Suprapubic skin (tissue), 4 donors: ENCODE measurements around the gene ISL2. TPM values are rescaled to one million over a fixed set of nuclear protein-coding genes. Genes with fewer than 3 reads are reported as not detected.
A peak's percentile ranks its signal among the peaks of the same experiment; 100 is the strongest.

Experiments
- DNase-seq, 2 donors: peaks; one replicate each; pipeline ENCODE4 v3.0.0-alpha.2; 2019; ENCODE audit warnings: low spot score in 2 of 2
- H3K27ac ChIP-seq: fragments of 200-600 bp; sonication (generic); one replicate; pipeline ENCODE4 v1.5.1; 2019
- H3K27me3 ChIP-seq: fragments of 200-600 bp; sonication (generic); one replicate; pipeline ENCODE4 v1.5.1; 2019
- H3K36me3 ChIP-seq: fragments of 200-600 bp; sonication (generic); one replicate; pipeline ENCODE4 v1.5.1; 2019
- H3K4me1 ChIP-seq: fragments of 200-600 bp; sonication (generic); one replicate; pipeline ENCODE4 v1.5.1; 2019
- H3K4me3 ChIP-seq: fragments of 200-600 bp; sonication (generic); one replicate; pipeline ENCODE4 v1.5.1; 2019; ENCODE audit warnings: mild to moderate bottlenecking
- H3K9me3 ChIP-seq: fragments of 200-600 bp; sonication (generic); one replicate; pipeline ENCODE4 v1.5.1; 2019
- CTCF ChIP-seq, 2 donors: fragments of 200-600 bp in 1 of 2; fragments of 450-650 bp in 1 of 2; sonication (generic) in 1 of 2; IDR thresholded peaks; one replicate each; pipeline ENCODE4 v1.5.1; 2016 to 2019; ENCODE audit warnings: antibody characterized with exemption in 2 of 2, mild to moderate bottlenecking in 1 of 2, moderate library complexity in 1 of 2
- EP300 ChIP-seq: sonication (generic); formaldehyde crosslinking; IDR thresholded peaks from one replicate; pipeline ENCODE4 v1.6.1; 2017; ENCODE audit warnings: antibody characterized with exemption
- POLR2A ChIP-seq, 2 donors: fragments of 450-650 bp; IDR thresholded peaks; one replicate each; pipeline ENCODE4 v1.6.1; 2017; ENCODE audit warnings: antibody characterized with exemption in 2 of 2, mild to moderate bottlenecking in 2 of 2, moderate library complexity in 2 of 2
- POLR2AphosphoS5 ChIP-seq, 3 donors: sonication (generic); formaldehyde crosslinking; IDR thresholded peaks; one replicate each; pipeline ENCODE4 v1.6.1; 2017; ENCODE audit warnings: antibody characterized with exemption in 3 of 3
- WGBS: methylation state at CpG from one replicate; pipeline ENCODE4 v1.1.5; 2018; 5-methylcytosine and 5-hydroxymethylcytosine counted together
- total RNA-seq, 4 donors: library from RNA; depleted of rRNA; stranded (reverse); fragments of >200 nt; gene quantifications; one replicate each; pipeline ENCODE4 v1.1.0, GENCODE V29; 2016

The ISL2 gene
- total RNA-seq, 4 donors from 2014 or later = 0.76 TPM; not detected in 3

DNA sequence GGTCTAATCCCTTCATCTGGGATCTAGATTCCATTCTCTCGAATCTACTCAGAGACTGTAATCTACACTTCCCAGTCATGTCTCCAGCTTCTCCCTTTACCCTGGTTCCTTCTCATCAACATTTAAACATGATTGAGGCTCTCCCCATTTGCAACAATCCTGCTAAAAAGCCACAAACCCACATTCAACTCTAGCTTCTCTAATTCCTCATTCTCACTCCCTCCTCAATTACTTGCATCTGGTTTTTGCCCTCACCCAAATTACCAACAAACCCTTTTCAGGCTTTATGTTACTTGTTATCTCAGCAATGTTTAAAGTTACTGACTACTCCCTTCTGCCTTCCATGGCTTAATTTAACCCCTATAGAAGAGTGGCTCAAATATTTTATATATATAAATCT lies 36.8 kb upstream of the ISL2 start:
- no peak overlapping the region for H3K27ac ChIP-seq
- WGBS = 70% methylated on average over 1 of the region's 1 CpG
- no peaks in the 10 kb centered on the region for H3K36me3 ChIP-seq
- peaks cover 4% of the 10 kb centered on the region for H3K4me1 ChIP-seq
- TF ChIP-seq EP300 = no peak
- no peak for TF ChIP-seq POLR2AphosphoS5 (IDR thresholded peaks at IDR 0.05)
- TF ChIP-seq CTCF (IDR thresholded peaks at IDR 0.05) = no peak
- TF ChIP-seq POLR2A (IDR thresholded peaks at IDR 0.05) = no peak
- no peaks in the 10 kb centered on the region for H3K27me3 ChIP-seq
- no peak for DNase-seq
- H3K9me3 ChIP-seq = no peaks in the 10 kb centered on the region
- H3K4me3 ChIP-seq = no peak overlapping the region

DNA sequence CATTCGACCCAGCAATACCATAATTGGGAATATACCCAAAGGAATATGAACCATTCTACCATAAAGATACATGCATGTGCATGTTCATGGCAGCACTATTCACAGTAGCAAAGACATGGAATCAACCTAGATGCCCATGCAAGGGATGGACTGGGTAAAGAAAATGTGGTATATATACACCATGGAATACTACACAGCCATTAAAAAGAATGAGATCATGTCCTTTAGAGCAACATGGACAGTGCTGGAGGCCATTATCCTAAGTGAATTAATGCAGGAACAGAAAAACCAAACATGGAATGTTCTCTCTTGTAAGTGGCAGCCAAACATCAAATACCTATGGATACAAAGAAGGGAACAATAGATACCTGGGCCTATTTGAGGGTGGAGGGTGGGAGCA lies 32.7 kb upstream of the ISL2 start:
- peaks cover 8% of the 10 kb centered on the region for H3K4me1 ChIP-seq
- TF ChIP-seq POLR2A (IDR thresholded peaks at IDR 0.05) = no peak
- no peak for TF ChIP-seq CTCF (IDR thresholded peaks at IDR 0.05)
- no peak for TF ChIP-seq POLR2AphosphoS5 (IDR thresholded peaks at IDR 0.05)
- TF ChIP-seq EP300 = no peak
- no peaks in the 10 kb centered on the region for H3K27me3 ChIP-seq
- H3K36me3 ChIP-seq = no peaks in the 10 kb centered on the region
- 100% methylated on average over 1 of the region's 1 CpG for WGBS
- no peak overlapping the region for H3K4me3 ChIP-seq
- H3K9me3 ChIP-seq = no peaks in the 10 kb centered on the region
- DNase-seq = no peak
- H3K27ac ChIP-seq = no peak overlapping the region

- Histone ChIP-seq H3K36me3 (no peaks in the 10 kb centered on the region), H3K27ac (no peak overlapping the region), H3K4me3 (peak overlapping the region; percentile 55), H3K27me3 (no peaks in the 10 kb centered on the region), H3K4me1 (peaks cover 41% of the 10 kb centered on the region), H3K9me3 (no peaks in the 10 kb centered on the region)
- TF ChIP-seq POLR2AphosphoS5 (IDR thresholded peaks at IDR 0.05) = no peak
- 67% methylated on average over 13 of the region's 13 CpGs for WGBS
- DNase-seq = no peak
These were observed 26.8 kb upstream of the ISL2 start for GRCh38 chr15:76309601-76310330.

DNA sequence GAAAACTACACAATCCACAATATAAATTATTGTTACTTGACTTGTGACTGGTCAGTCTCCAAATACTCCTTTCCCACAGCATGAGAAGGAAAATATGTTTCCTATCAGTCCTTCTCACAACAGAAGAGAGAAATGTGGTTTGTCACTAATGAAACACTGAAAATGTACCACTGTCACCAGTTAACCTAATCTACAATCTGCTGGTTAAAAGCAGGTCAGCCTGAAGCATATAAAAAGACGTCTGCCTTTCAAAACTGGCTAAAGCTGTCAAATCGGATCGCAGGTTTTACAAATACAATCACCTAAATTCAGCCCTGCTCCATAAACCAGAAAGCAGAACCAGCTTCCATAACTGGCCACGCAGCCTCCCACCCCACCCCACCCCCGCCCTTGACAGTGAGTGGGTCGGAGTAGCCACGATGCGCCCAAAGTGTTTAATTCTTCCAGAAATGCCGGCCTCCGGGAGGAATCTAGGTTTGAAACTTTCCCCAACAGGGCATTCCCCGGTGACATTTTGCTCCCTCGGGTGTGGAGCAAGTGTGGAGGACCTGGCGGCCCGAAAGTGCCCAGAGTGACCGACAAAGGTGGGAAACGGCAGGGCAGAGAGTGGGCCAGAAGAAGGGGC lies 26.0 kb upstream of the ISL2 start:
- H3K4me3 ChIP-seq = peak overlapping the region; percentile 55
- no peaks in the 10 kb centered on the region for H3K9me3 ChIP-seq
- no peaks in the 10 kb centered on the region for H3K27me3 ChIP-seq
- no peaks in the 10 kb centered on the region for H3K36me3 ChIP-seq
- under 1% methylated on average over 16 of the region's 16 CpGs for WGBS
- peaks cover 41% of the 10 kb centered on the region for H3K4me1 ChIP-seq
- TF ChIP-seq POLR2AphosphoS5 (IDR thresholded peaks at IDR 0.05) = no peak
- TF ChIP-seq CTCF (IDR thresholded peaks at IDR 0.05) = no peak
- TF ChIP-seq POLR2A (IDR thresholded peaks at IDR 0.05) = no peak
- TF ChIP-seq EP300 = no peak
- peak overlapping the region; percentile 75 for H3K27ac ChIP-seq
- no peak for DNase-seq

DNA sequence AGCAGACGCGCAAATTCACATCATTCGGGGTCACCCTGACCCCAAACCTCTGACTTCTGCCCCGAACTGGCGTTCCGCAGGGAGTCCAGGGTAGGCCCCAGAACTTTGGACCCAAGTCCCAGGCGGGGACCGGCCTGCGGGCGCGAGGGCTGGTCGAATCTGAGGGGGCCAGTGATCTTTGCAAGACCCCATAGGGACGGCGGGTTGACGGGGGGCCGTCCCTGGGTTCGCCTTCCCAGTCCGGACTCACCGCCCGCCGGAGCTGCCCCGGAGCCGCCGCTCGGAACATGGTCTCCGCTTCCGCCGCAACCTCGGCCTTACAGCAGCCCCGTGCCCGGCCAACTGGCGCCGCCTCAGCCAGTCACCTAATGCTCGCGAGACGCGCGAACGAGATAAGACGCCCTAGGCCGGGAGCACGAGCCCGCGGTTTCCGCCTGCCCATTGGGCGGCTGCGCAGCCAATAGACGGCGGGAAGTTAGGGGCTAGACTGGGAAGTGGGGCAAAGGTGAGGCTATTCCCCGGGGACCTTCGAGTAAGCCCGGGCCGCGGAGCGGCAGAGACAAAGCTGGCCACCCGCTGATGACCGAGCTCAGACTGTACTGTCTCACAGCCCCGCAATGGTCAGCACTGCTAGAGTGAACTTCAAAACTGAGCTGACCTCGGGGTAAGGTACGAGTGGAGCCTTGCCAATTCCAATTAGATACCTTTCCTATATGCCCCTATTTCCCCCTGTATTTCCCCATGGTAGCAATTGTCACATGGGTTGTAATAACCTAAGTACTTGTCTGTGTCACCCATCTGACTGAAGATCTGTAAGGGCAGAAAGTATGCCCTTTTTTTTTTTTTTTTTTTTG lies 25.2 kb upstream of the ISL2 start, which contains the start of gene ETFA:
TSS of gene ETFA (minus strand) at position 370 of the 854 bp plus-strand sequence. CDS start at position 289, 81 bp downstream.
- peak within 1 kb of the TSS; percentile 55 for H3K4me3 ChIP-seq
- H3K27ac ChIP-seq = peak within 1 kb of the TSS; percentile 75
- no peak for TF ChIP-seq CTCF (IDR thresholded peaks at IDR 0.05)
- TF ChIP-seq POLR2A (IDR thresholded peaks at IDR 0.05) = peak; percentile 63 to 87
- TF ChIP-seq EP300 = no peak
- TF ChIP-seq POLR2AphosphoS5 (IDR thresholded peaks at IDR 0.05) = peak; percentile 60 to 84 (median 62)
- WGBS = 4% methylated on average over 2 of the region's 60 CpGs
- no peaks in the 10 kb centered on the region for H3K36me3 ChIP-seq
- H3K4me1 ChIP-seq = peaks cover 41% of the 10 kb centered on the region
- H3K9me3 ChIP-seq = no peaks in the 10 kb centered on the region
- DNase-seq = peak; percentile 97 to 98
- no peaks in the 10 kb centered on the region for H3K27me3 ChIP-seq
